RPMI7951 (cell line): ENCODE data around the gene LRP2. TPM values are rescaled to one million over a fixed set of nuclear protein-coding genes. Genes with fewer than 3 reads are reported as not detected.

Experiments used
- DNase-seq: peaks from one replicate; pipeline ENCODE4 v3.0.0-alpha.2; 2012; ENCODE audit warnings: low read depth
- total RNA-seq: library from RNA; depleted of rRNA; stranded (reverse); fragments of >200 nt; shearing (Covaris generic); gene quantifications from 2 replicates; pipeline ENCODE4 v1.2.3, GENCODE V29; 2014

Gene LRP2
- total RNA-seq, 1 experiment from 2014 or later: not detected

DNA sequence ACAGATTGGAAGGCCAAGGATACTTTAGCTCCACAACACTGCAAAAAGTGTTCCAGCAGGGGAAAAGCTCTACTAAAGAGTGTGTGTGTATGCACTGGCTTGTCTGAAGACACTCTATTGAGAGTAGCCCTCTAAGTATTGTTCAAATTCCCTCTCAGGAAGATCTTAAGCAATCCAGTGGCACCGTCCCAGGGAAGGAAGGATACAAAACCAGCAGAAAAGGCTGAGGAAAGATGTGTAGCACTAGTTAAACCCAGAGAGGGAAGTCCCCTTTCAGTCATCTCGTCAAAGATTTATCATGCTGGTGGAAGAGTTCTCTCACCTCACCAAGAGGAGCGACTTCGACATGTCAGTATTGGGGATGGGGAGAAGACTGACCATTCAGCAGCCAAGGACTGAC lies 242.5 kb downstream of the LRP2 start:
- peak; percentile 6 for DNase-seq

DNA sequence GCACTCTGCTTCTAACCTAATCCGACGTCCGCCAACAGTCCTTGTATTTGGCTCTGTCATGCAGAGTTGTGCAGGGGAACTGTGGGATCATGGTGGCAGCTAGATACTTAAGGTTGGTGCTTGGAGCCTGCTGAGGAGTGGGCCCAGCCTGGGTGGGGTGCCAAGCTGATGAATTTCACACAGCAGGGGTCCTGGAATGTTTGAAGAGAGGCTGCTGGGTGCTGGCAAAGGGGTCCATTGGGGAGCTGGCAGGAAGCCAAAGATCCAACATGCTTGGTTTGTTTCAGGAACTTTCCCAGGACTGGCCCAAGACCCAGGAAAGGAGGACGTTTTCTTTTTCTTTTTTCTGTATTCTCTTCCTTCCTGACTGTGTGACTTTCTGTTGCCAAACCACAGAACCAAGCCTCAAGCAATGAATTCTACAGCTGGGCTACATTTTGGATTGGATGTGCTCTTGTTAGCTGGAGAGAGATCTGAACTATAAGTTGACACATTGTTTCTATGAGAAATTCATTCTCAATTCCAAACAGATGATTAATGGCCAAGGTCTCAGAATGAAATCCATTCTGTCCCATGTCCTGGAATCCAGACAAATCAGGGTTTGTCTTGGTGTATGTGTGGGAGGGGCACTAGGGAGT lies 243.1 kb downstream of the LRP2 start:
- DNase-seq: peak; percentile 58

DNA sequence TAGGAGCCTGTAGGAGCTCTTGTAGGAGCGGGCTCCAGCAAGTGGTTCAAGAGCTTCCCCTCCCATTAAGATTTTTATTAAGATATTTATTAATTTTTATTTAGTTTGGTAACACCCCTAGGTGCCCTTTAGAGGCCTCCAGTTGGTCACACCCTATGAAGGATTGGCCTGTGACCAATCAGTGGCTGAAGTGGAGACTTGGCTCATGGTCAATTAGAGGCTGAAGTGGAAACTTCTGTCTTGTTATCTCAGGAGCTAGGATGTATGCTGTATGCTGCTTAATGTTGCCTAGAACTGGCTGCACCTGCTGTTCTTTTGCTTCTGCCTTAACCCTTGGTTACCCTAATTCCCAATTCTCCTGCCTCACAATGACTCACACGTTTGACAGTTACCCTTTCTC lies 244.3 kb downstream of the LRP2 start:
- DNase-seq: no peak

DNA sequence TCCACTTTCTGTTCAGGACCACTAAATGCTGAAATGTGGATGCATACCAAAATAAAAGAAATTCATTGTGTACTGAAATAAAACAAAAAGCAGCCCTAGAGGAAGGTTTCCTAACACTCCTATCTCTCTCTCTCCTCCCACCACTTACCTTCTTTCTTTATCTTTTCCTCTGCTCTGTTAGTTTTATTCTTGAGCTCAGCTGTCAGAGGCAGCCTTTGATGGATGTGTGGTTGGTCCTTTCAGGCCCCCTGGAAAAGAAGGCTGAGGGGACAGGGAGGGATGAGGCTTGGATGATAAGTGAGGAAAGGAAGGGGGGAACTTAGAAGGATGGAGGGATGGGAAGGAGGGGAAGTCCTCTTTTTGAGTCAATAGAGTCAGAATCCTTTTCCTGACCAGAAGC lies 245.3 kb downstream of the LRP2 start:
- DNase-seq: no peak

DNA sequence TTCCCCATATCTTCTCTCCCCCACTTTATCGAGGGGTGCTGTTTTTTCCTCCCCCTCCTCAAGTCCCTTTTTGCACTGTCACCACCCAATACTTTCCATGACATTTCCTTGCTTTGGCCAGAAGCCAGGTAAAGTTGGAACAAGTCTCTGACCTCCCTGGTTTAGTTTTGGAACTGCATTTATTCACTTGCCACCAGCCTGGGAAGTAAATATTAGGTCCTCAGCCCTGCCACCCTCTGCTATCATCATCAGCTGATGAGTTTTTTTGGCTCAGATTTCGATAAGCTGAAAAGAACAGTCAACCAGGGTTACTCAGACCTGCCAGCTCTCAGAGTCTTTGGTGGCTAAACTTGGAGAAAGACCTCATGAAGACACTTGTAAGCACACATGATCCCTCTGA lies 246.0 kb downstream of the LRP2 start:
- no peak for DNase-seq

DNA sequence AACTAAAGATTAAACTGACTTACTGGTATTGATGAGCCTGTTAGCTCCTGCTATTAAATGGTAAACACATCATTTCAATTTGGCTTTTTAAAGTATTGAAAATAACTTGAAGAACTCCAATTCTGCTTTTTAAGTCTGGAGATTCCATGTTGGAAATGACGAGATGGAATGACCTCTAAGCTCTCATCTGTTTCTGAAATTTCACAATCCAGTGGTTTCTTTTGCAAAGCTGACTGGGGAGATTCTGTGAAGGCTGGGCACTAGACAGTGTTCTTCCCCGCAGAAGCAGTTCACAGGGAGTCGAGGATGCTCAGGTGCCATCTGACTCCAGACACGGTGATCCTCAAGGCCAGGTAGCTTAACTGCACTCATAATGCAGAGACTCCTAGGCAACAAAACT lies 248.3 kb downstream of the LRP2 start:
- no peak for DNase-seq

DNA sequence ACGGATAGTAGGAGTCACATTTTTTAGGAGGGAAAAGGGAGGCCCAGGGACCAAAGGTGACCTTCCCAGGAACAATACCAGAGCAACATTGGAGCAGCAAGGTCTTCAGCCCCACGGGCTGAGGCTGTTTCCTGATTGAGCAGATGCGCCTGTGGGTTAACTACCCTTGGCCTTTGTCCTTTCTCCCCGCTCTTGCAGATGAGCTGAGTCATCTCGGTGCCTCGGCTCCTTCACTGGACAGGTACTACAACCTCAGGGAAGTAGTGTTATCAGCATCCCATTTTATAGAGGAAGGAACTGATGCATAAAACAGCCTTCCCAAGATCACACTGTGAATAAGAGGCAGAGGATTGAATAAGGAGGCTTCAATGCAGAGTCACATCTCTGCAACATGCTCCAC lies 249.5 kb downstream of the LRP2 start:
- no peak for DNase-seq

DNA sequence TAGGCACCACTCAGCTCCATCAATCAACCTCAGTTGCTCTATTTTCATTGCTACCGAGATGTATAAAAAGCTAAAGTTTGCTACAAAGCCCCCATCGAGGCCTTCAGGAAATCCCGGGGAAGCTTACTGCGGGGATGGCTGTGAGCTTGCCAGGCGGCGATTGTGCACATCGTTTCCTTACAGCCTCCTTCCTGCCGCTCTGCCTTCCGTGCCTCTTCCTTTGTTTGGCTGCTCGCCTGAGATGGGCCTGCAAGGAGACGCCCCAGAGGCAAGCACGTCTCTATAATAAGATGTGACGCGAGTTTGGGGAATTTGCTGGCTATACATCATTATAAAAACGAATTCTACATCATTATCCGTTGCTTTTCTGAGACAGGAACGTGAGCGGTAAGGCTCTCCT lies 251.4 kb downstream of the LRP2 start:
- DNase-seq: no peak

DNA sequence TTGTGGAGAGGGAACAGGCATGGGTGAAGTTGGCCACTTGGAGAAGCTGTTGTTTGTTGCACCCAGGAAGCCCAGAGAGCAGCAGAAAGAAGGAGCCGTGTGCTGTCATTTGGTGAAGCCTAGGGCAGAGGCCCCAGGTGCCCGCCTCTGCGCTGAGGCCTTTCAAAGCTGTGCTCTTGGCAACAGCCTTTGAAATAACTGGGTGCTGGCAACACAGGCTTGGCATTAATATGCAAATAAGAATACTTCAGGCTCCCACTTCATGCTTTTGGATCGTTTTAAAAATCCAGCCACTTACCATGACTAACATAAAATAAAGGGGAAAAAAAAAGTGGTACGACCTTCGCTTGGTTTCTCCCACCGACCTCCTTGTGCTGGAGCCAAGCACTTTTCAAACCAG lies 251.9 kb downstream of the LRP2 start:
- no peak for DNase-seq

DNA sequence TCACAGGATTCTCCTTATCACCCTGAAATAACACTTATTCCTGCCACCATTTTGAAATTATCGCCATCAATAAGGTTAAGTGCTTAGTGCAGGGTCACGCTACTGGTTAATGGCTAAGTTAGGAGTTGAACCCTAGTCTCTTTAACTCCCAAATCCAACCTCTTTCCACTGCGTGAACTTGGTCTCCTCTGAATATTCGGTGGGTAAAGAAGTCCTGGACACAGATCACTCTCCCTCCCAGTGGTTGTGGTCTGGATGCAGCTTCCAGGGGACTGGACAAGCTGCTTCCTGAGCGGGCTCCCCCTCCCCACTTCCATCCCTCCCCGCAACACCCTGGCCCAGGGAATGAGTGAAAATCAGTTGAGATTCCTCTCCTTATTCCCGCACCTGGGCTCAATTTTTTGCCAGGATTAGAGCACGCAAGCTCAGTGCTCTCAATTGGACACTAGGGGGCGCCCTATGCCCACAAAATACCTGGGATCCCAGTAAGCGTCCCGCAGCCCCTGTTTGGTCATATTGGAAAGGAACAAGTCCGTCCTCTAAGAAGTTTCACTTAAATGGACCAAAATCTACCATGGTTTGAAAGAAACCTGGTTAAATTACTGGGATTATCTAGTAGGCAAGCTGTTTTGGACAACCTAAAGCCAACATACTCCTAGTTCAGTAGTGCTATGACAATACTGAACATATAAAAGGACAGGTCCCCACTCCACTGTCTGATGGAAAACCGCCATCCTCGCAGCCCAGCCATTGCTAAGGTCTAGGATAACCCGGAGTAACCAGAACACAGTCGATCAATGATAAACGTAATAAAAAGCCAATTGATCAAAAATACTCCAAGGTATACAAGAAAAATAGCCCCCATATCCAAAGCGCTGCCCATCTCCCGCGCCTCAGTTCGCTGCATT lies 252.6 kb downstream of the LRP2 start:
- peak; percentile 51 for DNase-seq

DNA sequence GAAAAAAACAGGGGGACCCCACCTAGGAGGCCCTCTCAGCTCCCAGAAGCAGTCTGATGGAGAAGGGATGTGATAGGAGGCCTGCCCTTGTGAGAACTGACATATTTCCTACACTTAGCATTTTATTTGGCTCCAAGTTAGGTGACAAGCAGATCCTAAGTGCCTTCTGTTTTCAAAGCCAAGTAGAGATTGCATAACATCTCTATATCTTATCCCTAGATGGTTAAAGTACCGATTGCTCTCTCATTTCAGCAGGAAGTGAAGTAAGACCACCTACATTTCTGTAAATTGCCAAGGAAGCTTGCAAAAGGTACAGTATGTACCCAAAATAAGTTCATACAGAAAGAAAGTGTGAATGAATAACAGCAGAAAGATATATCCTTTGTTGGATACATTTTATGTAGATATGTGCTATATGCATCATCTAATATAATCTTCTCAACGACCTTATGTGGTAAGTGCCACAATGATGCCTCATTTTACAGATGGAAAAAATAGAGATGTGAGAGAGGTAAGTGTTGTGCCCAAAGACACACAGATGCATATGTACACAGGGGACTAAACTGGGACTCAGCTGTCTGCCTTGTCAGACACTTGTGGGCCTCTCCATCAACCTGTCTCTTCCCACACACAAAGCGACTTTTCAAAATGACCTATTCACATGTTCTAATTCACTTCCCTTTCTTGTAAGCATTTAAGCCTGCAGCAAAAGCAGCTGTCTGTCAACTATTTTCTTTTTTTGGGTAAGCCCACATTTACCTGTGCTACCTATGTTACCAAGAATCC lies 254.0 kb downstream of the LRP2 start:
- no peak for DNase-seq

DNA sequence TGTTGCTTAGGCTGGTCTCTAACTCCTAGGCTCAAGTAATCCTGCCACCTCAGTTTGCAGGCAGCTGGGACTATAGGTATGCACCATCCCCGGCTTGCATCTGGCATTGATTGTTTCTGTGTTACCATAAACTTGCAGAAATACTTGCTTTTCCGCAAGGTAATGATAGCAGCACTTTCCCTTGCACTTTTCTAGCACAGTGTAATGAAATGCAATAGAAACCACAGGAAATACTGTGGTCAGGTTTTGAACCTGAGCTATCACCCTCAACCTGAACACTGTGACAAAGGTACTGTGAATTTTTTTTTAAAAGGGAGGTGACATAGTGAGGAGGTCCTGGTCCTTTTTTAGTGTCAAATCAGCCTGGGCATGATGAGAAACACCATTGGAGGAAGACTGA lies 254.7 kb downstream of the LRP2 start:
- DNase-seq: no peak

DNA sequence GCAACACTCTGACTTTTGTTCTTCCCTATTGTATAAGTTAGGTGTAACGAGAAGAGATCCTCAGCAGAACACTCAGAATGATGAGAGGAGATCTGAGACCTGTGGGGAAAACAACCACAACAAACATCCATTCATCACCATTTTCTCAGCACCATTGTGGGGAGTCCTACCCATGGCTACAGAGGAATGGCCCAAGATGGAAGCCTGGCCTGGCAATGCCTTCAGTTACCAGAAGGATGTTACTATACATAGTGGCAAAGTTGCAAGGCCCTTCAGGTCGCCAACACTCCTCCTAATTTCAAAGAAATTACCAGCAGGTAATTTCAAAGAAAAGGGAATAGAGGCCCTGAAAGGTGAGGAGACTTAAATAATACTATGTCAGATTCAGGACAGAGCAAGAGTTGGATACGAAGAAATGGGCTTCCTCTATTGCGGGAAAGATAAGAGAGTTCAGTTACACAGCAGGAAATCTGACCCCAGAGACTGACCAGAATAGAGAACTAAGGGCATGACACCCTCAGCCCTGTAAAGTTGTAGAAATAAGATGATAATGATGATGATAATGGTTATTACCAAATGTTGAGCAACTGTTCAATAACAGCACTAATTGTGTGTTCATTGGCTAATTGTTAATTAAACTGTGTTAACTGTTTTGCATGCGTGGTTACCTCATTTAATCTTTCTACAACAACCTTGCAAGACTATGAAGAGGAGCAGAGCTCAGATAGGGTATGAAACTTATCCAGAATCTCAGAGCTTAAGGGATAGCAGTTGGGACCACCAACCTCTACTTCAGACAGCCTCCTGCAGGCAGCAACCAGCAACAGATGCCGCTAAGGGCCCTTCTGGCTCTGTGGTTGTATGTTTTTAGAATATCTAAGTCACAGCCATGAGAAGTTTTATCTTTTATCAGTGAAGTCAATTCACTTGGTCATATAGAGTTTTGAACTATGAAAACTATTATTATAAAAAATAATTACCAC lies 255.5 kb downstream of the LRP2 start:
- no peak for DNase-seq

DNA sequence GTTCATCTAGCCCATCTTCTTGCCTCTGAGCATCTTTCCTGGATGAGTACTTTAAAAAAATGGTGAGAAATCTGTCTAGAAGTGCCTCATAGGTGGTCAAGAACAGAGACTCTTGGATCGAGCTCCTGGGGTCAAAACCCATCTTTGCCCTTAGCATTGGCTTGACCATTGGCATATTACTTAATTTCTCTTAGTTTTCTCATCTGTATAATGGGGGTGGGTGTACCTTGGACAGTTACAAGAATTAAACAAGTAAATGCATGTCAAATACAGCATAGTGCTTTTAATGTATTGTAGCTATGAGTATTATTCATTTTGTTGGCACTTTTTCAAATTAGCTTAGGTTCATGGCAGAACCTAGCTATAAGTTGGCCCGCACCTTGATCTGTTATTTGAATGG lies 256.2 kb downstream of the LRP2 start:
- no peak for DNase-seq

DNA sequence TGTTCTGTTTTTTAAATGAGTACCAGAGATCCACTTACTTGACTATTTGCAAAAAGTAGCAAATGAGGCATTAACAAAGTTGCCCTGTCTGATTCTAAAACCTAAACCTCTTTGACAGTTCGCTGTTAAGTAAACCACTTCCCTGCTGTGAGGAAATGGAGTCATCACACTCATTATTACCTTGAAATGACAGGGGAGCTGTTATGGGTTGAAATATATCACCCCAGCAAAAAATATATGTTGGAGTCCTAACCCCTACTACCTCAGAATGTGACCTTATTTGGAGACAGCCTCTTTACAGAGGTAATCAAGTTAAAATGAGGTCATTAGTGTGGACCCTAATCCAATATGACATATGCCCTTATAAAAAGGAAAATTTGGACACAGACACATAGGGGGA lies 256.9 kb downstream of the LRP2 start:
- no peak for DNase-seq

DNA sequence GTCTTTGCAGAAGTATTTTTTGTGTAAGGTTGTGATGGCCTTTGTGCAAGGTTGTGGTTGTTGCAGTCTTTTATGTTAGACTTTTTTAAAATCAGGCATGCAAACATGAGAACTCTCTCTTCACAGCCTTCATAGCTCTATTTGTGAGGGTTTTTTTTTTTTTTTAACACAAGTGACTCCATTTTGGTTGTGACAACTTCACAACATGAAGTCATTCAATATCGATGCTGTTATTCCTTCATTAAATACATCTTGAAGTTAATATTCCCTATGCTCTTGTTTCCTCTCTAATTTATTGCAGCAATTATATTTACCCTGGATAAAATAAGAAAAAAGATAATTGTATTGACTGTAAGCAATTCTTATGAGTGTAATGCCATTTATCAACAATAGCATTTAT lies 257.5 kb downstream of the LRP2 start:
- DNase-seq: no peak

DNA sequence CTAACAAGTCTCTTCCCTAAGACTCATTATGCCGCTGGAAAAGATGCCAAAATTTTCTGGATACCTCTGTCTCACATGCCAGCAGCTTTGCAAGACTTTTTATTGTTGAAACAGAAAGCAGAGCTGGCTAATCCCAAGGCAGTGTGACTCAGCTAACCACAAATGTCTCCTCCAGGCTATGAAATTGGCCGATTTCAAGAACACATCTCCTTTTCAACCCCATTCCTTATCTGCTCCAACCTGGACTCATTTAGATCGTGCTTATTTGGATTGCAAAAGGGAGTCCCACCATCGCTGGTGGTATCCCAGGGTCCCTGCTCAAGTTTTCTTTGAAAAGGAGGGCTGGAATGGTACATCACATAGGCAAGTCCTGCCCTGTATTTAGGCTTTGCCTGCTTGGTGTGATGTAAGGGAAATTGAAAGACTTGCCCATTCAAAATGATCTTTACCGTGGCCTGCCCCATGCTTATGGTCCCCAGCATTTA lies 266.7 kb downstream of the LRP2 start:
- peak; percentile 89 for DNase-seq

DNA sequence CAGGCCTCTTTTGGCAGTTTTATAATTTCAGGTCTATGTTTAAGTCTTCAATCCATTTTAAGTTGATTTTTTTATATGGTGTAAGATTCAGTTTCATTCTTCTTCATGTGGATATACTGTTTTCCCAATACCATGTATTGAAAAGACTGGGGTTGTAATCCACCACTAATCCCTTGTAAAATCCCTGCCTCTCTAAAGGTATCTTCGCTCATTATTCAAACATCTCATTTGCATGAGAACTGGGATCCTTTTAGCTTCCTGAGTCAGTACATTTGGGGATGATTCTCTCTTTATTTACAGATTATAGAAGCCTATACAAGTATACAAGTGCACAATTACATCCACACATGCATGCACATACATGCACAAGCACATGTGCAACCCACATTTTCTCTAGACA lies 267.7 kb downstream of the LRP2 start:
- no peak for DNase-seq

DNA sequence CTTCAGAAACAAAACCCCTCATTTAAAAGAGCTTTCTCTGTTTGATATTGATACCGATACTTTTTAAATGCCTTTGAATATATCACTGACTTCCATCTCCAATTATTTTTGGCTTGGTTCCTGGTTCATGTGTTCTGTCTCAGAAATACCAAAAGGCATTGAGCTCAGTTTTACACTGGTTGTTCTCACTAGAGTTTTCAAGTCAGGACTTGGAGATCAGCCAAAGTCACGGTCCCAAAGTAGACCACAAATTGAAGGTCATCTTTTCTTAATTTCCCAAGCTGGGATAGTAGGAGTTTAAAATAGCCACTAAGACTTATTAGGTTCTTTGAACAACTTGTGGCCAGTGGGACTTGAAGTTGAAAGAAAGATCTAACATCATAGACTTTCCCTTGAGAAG lies 268.8 kb downstream of the LRP2 start:
- no peak for DNase-seq

DNA sequence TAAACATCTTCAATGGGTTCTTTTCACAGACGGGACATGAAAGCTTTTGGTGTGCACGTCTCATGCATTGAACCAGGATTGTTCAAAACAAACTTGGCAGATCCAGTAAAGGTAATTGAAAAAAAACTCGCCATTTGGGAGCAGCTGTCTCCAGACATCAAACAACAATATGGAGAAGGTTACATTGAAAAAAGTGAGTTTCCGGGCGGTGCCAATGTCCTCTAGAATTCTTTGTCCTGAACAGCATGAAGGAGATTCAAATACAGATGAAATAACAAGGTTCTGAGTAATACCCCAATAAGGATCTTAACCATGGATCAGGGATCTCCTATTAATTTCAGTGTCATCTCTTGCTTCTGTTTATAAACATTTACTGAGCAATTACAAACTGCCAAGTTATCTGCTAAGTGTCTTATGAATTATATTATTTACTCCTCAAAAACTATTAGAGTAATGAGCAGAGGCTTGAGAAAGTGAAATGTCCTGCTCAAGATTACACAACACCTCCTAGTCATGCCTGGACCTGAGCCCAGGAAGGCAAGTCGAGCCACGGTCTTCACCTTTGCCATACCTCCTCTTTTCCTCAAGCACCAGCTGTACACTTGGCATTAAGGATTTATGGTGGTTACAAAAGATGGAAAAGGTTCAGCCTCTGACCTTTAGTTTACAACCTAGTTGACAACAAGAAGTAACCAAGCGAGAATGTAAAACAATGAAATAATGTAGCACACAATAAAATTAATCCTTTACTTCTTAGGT lies 270.4 kb downstream of the LRP2 start:
- DNase-seq: no peak

DNA sequence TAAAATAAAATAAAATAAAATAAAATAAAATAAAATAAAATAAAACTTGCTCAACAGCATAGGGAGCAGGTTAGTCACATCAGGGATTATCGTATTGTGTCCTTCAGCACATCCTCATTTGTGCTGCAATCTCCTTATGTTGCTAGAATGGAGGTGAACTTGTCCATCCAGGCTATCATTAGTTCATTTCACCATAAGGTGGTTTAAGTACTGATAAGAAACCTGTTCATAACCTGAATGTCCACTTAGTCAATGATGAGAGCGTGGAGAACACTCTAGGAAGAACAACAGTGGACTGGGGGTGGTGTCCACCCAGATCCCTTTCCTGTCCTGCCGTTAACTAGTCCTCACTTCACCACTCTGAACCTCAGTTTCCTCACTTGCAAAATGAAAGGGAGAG lies 271.1 kb downstream of the LRP2 start:
- DNase-seq: no peak
